ENCODE measurements around the gene JARID2.

JARID2 gene

DNA sequence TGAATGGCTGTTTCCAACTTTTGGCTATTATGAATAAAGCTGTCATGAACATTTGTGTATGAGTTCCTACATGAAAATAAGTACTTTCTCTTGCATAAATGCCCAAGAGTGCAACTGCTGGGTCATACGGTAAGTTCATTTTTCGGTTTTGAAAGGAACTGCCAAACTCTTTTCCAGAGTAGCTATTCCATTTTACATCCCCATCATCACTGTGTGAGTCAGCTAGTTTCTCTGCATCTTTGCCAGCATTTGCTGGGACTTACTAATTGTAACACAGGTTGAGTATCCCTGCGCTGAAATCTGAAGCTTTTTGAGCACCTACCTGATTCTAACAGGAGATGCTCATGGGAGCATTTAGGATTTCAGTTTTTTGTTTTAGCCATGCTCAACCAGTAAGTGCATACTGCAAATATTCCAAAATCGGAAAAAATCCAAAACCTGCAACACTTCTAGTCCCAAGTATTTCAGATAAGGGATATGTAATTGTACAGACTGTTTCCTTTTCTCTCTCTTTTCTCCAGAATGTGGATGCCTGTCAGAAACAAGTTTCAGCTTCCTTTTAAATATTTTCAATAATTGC lies 298.5 kb downstream of the JARID2 start:
- no peak for DNase-seq (ENCODE audit: low spot score)

DNA sequence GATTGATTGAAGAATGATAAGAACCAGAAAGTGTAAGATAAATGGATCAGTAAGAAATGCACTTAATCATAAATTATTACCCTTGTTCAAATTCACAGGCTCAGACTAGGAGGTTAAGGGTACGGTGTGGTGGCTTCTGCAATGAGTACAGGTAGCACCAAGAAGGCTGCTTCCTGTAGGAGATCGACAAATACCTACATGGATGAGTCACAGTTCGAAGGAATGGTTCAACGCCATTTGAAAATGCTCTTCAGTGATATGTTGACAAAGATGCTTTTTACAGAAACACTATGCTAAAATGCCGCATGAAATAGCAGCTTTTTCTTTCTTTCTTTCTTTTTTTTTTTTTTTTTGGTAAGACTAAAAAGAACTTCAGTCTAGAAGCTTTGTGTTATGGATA lies 300.7 kb downstream of the JARID2 start:
- DNase-seq (ENCODE audit: low spot score) = no peak

DNA sequence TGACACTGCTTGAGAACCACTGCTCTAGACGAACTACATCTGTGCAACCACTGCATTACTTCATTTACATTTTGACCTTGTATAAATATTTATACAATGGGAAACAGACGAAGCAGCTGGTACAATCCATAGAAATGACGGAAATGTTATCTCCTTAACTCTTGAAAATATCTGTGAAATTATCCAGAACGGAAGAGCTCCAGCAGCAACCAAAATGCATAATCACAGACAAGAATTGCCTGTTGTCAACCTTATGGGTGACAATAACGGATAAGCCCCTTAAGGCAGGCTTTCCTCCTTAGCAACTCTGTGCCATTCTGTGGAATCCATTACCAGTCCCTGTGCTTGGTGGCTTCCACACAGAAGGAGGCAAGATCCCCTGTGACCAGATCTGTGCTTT lies 301.5 kb downstream of the JARID2 start:
- DNase-seq (ENCODE audit: low spot score) = no peak

DNA sequence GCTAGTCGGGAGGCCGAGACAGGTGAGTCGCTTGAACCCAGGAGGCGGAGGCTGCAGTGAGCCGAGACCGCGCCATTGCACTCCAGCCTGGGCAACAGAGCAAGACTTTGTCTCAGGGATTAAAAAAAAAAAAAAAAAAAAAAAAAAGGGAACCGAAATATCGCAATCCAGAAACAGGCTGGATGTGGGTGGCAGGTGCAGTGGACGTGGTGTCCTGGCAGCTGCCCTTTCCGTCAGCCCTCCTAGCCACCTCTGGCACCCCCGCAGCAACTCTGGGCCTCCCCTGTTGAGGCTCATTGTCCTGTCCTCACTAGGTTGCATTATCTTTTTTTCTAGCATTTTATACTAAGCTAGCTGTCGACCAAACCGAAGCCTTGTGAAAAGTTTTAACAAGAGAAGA lies 303.5 kb downstream of the JARID2 start:
- no peak for DNase-seq (ENCODE audit: low spot score)

DNA sequence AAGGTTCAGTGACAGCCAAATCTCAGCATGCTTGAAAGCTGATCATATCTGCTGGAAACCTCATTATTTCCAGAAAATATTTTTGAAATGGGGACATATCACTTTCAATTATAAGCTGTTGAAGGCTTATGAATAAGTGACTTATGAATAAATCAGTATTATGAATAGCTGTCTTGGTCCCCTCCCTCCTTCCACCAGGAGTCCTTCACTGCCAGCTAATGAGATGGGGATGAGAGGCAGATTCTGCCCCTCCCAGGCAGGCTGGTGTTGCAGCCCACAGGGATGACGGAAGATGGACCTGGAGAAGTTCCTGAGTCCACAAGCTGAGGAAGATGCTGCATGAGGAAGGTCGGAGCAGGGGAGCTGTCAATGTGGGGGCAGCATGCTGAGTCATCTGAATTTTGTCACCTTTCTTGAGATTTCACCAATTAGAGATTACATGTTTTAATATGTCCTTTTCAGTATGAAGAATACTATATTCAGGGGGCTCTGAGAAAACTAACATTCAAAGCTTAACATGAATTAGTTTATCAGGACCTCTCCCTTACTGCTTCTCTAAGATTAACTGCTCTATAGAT lies 304.8 kb downstream of the JARID2 start:
- no peak for DNase-seq (ENCODE audit: low spot score)

DNA sequence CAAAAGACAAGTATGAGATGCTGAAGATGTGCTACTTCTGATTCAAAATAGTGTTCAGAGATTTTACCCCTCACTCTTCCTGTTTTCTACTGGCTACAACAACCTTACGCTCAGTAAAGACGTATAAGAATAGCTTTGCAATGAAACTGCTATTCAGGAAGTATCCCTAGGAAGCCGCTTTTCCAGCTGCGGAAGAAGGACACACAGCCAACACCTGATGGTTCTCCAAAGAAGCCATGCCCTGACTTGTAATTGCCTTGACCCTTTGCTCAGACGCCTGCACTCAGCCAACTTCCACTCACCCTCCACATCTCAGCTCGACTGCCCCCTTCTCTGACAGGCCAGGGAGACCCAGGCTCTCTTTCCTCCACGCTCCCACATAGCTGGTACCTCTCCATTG lies 305.4 kb downstream of the JARID2 start:
- no peak for DNase-seq (ENCODE audit: low spot score)

DNA sequence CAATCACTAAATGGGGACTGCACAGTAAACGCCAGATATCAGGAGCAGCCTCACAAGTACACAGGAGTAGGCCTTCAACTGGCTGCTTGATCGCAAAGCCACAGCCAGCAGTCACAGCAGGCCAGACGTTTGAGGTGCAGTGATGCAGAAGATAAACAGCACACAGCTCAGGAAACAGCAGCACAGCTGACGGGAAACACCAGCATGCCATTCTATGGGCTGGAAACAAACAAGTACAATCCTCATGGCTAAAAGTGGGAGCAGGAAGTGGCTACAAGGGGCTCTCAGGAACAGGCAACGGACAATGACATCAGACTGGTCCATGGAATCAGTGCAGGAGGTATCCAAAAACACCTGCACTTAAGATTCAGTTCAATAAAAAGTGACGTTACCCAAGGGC lies 305.9 kb downstream of the JARID2 start:
- DNase-seq (ENCODE audit: low spot score) = no peak

DNA sequence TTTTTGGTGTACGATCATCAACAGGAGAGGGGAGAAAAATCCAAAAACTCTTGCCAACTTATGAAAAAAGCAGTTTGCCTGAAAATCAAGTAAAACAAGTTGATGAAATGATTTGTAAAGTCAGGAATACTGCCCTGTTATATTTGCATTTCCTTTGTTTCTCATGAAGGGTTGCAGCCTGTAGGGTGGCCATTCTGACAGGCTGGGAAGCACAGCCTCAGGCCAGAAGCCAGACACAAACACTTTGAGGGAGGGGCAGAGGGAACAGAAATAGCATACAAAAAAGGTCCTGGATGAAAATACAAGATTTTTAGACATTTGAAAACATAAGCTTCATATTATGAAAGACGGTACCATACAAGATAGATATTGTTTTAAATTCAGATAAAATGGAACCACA lies 307.2 kb downstream of the JARID2 start:
- DNase-seq (ENCODE audit: low spot score) = no peak

DNA sequence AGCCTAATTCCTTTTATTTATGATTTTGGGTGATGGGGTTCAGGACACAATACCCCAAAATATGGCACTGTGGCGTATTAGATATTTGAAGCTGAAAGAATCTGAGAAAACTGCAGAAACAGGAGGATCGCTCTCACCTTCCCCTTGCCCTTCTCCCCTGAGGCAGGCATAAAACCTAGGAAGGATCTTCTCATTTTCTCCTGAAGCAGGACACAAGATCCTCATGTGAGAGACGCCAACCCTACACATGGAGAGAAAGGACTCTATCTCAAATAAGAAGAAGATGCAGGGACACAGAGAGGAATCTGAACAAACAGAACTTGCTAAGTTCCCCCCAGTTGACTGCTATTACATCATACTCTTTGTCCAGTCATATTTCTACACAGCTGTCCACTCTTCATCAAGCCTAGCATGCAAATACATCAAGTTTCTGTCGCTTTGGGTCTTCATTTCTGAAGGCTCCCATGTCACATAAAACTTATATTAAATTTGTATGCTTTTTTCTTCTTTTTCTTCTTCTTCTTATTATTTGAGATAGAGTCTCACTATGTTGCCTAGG lies 307.9 kb downstream of the JARID2 start:
- no peak for DNase-seq (ENCODE audit: low spot score)

DNA sequence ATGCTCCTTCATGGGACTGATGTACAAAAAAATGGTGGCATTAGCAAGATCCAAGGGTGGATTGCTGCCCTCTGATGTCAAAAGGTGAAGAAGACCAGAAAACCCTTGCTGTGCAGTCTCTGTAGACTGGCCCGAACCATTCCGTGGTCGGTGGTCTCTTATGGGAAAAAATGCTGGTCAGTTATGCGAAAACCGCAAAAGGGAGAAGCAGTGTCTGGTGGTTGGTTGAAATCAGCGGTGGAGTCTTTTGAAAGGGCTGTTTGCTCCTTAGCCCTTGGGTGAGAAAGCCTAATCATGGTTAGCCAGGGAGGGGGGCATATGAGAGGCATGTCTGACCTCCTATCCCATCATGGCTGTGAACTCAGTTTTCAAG lies 308.8 kb downstream of the JARID2 start:
- no peak for DNase-seq (ENCODE audit: low spot score)

DNA sequence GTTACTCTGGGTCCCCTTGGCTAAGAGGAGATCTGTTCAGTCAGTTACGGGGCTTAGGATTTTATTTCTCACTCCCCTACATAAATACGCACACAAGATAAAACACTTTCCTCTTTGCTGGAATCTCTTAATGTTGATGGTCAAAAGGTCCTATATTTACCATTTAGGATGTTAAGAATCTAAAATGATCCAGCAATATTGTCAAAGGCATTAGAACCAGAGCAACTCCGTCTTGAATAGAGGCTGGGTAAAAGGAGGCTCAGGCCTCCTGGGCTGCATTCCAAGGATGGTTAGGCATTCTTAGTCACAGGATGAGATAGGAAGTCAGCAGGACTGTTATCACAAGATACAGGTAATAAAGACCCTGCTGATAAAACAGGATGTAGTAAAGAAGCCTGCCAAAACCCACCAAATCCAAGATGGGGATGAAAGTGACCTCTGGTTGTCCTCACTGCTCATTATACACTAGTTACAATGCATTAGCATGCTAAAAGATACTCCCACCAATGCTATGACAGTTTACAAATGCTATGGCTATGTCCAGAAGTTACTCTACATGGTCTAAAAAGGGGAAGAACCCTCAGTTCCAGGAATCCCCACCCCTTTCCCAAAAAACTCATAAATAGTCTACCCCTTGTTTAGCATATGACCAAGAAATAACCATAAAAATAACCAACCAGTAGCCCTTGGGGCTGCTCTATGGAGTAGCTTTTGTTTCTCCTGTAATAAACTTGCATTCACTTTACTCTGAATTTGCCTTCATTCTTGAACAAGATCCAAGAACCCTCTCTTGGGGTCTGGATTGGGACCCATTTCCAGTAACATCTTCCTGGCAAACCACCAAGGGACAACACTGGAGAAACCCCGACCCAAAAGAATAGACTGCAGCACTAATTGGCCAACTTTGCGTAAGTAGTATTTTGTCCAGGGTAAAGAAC lies 309.5 kb downstream of the JARID2 start:
- no peak for DNase-seq (ENCODE audit: low spot score)

DNA sequence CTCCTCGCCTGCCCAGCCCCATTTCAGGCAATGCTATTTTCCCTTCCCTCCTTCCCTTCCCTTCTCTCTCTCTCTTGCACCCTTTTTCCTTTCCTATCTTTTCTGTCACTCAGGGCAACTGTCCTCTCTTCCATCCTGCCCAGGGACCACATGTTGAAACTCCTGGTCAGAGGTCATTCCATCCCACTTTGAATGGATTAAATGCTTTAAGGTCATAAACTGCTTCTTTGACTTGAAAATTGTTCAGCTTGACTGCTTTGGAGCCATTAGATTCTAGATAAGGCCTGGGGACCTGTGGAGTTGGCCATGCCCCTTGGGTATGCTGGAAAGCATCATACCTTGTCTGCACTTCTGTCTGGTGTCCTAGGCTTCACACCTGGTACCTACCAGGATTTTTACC lies 310.8 kb downstream of the JARID2 start:
- DNase-seq (ENCODE audit: low spot score) = no peak

DNA sequence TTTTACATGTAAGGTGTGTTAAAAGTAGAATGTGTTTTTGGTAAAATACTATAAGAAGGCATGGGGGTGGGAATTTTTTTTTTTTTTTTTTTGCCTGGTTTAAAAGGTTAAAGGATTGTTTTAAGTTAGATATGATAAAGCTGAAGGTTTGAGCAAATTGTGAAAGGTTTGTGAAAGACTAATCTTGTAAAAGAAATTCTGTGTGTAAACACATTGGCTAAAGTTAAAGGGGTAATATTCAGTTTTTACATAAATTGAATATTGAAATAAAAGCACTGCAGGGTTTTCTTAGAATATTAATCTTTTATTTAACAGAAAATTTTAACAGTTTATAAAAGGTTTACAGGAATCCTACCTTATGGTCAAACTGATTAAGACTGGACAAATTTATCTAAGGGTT lies 311.3 kb downstream of the JARID2 start:
- DNase-seq (ENCODE audit: low spot score) = no peak

DNA sequence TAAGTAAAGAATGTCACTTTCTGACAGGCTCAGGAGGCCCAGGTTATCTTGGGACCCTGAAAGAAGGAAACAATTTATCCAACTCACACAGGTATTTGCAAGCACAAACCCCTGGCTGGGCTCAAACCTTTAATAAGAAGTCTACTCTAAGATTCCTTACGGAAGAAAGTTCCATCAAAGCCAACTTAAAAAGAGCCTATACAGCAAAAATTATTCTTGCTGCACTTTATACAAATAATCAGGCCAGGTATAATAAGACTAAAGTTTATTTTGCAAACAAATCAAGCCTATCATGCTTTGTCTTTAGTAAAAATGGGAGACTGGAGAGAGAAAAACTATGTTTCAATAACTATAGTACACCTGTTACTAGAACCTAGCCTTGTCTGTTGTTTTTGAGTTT lies 314.8 kb downstream of the JARID2 start:
- DNase-seq (ENCODE audit: low spot score) = no peak

DNA sequence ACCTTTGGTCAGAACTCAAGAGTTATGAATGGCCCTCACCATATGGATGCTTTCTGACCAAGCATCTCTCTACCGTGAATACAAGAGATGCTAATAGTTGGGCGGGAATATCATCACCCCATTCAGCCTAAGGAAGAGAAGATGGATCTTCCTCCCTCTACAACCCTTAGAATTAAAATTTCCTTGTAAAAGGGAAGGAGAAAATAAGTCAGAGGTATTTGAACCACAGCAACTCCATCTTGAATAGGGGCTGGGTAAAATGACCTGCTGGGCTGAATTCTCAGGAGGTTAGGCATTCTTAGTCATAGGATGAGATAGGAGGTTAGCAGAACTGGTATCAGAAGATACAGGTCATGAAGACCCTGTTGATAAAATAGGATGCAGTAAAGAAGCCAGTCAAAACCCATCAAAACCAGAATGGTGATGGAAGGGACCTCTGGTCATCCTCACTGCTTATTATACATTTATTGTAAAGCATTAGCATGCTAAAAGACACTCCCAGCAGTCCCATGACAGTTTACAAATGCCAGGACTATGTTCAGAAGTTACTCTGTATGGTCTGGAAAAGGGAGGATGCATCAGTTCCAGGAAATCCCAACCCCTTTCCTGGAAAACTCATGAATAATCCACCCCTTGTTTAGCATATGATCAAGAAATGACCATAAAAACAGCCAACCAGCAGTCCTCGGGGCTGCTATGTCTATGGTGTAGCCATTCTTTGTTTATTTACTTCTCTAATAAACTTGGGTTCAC lies 315.8 kb downstream of the JARID2 start:
- DNase-seq (ENCODE audit: low spot score) = no peak

DNA sequence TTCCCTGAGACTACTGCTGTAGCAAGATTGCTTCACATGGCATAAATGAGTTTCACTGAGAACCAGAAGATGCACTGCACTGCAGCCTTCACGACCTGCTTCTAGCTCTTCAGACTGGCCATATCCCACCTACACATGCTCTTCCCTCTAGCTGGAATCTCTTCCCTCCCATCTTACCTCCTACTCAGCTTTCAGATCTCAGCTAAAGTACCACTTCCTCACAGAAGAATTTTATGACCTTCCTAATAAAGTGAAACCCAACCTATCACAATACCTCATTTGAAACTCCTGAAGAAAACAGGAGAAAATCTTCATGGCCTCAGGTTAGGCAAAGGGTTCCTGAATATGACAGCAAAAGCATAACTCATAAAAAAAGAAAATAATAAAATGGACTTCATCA lies 317.1 kb downstream of the JARID2 start:
- DNase-seq (ENCODE audit: low spot score) = no peak

DNA sequence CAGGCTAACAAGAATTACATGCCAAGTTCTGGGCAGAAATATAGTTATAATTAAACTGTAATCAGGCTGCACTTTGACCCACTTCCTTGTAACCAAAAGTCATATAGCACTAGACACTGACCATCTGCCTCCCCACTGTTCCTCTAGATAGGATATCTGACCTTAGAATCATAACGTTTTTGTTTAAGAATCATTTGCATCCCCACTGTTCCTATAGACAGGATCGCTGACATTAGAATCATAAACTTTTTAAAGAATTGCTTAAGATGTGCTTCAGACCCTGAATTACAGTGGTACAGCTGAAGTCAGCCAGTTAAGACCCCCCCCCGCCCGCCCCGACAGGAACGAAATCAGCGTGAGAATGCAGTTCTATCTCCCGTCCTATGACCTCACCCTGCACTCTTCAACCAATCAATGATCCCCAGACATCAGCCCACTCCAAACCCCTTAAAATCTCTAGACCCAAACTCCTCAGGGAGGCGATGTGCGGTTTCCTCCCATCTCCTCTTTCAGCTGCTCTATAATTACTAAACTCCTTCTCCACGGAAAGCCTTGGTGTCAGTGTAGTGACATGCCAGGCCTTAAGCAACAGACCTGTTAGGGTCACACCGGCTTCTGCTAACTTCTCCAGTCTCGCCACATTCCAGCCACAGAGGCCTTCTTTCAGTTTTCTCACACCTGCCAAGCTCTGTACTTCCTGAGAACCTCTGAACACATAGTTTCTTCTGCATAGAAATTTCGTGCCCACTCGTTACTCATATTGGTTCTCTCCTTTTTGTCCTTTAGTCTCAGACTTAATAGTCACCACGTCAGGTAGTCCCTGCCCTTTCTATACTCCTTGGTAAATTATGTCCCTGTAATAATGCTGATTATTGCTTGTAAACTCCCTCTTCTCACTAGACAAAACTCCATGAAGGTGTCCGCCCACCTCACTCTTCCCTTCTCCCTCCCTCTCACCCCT lies 323.4 kb downstream of the JARID2 start:
- no peak for DNase-seq (ENCODE audit: low spot score)

DNA sequence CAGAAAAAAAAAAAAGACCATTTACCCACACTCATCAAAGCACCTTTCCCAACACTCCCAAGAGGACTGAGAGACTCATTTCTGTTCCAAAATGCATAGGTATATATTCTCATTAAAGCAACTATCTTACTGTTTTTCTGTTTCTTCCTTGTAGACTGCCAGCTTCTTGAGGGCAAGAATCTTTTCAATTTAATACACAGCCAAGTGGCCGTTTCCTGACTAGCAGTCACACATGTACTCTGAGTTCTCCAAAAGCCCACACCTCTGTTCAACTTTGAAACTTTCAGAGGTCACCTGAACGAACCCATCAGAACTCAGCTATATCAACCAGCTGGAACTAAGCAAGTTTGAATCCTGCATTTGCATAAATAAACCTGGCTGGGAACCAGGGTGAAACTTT lies 324.3 kb downstream of the JARID2 start:
- DNase-seq (ENCODE audit: low spot score) = no peak
